Sigmoid colon (tissue), 7 donors: ENCODE results near the gene SNX19. TPM values are rescaled to one million over a fixed set of nuclear protein-coding genes. Genes with fewer than 3 reads are reported as not detected.

ENCODE experiments used
- DNase-seq: peaks from one replicate; pipeline ENCODE4 v3.0.0-alpha.2; 2019
- H3K27ac ChIP-seq, 4 donors: fragments of 200-600 bp; sonication (generic); one replicate each; pipeline ENCODE4 v1.5.1; 2016 to 2019; ENCODE audit warnings: mild to moderate bottlenecking in 1 of 4
- H3K27me3 ChIP-seq, 3 donors: fragments of 200-600 bp; sonication (generic); one replicate each; pipeline ENCODE4 v1.5.1; 2019; ENCODE audit warnings: mild to moderate bottlenecking in 1 of 3
- H3K36me3 ChIP-seq, 4 donors: fragments of 200-600 bp; sonication (generic); one replicate each; pipeline ENCODE4 v1.5.1; 2016 to 2019
- H3K4me1 ChIP-seq, 4 donors: fragments of 200-600 bp; sonication (generic); one replicate each; pipeline ENCODE4 v1.5.1; 2017 to 2019
- H3K4me3 ChIP-seq, 4 donors: fragments of 200-600 bp; sonication (generic); one replicate each; pipeline ENCODE4 v1.5.1; 2017 to 2019; ENCODE audit warnings: mild to moderate bottlenecking in 2 of 4, moderate library complexity in 1 of 4
- H3K9me3 ChIP-seq, 4 donors: fragments of 200-600 bp in 3 of 4; sonication (generic) in 3 of 4; one replicate each; pipeline versions ENCODE4 v1.5.1 to v1.6.1; 2013 to 2019
- EP300 ChIP-seq, 4 donors: sonication (generic); formaldehyde crosslinking; IDR thresholded peaks; one replicate each; pipeline ENCODE4 v1.6.1; 2017; ENCODE audit warnings: antibody characterized with exemption in 4 of 4
- POLR2A ChIP-seq, 2 donors: fragments of 450-650 bp; IDR thresholded peaks; one replicate each; pipeline ENCODE4 v1.6.1; 2016; ENCODE audit warnings: antibody characterized with exemption in 2 of 2, mild to moderate bottlenecking in 2 of 2, moderate library complexity in 2 of 2
- POLR2AphosphoS5 ChIP-seq, 4 donors: sonication (generic); formaldehyde crosslinking; IDR thresholded peaks; one replicate each; pipeline ENCODE4 v1.6.1; 2017; ENCODE audit warnings: antibody characterized with exemption in 4 of 4
- WGBS, 2 donors: extraction: QIAGEN DNeasy Blood & Tissue Kit; methylation state at CpG; one replicate each; pipeline ENCODE4 v1.1.7; 2013; 5-methylcytosine and 5-hydroxymethylcytosine counted together
- intact Hi-C: fragments of 100-400 bp; cut with DNase I; formaldehyde crosslinking; loops from one replicate; pipeline ENCODE4 v1.15.1; 2023
- polyA plus RNA-seq, 3 donors: library from polyadenylated mRNA; stranded (reverse); fragments of 200-250 nt; gene quantifications; one replicate each; pipeline ENCODE4 v1.2.3, GENCODE V29; 2013
- total RNA-seq, 4 donors: library from RNA; depleted of rRNA; stranded (reverse); fragments of >200 nt; gene quantifications; one replicate each; pipeline ENCODE4 v1.1.0, GENCODE V29; 2016
- TF ChIP-seq, protein P1 (sequence below), 4 experiments: fragments of 450-650 bp in 3 of 4; fragments of 200-600 bp in 1 of 4; IDR thresholded peaks; one replicate each; pipeline ENCODE4 v1.5.1; 2016 to 2019; ENCODE audit warnings: antibody characterized with exemption in 4 of 4, mild to moderate bottlenecking in 3 of 4, moderate library complexity in 2 of 4
- donor health status: healthy with polysubstance abuse.
- donor health status: Bipolar disorder and iron deficiency.
- donor health status: healthy.

Gene SNX19
- total and polyA plus RNA-seq, 7 donors = 14.1 to 124 (median 72.1) TPM

DNA sequence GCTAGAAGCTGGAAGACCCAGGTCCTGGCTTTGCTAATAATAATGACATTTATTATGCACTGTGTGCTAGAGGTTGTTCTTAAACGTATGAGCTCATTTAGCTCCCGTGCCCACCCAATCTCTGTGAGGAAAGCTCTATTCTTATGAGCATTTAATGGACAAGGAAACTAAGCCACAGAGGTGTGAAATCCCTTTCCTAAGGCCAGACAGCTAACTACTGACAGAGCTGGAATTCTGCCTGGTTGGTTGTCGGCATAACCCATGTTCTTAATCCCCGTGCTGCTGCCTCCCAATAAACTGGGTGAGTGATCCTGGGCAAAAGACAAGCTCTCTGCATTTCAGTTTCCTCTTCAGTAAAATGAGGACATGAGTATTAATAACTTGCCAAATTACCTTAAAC is 49.4 kb downstream of the SNX19 start:
- DNase-seq = no peak
- H3K9me3 ChIP-seq = no peaks in the 10 kb centered on the region
- H3K27me3 ChIP-seq = no peaks in the 10 kb centered on the region
- no peak for TF ChIP-seq EP300 (IDR thresholded peaks at IDR 0.05)
- TF ChIP-seq POLR2AphosphoS5 (IDR thresholded peaks at IDR 0.05) = no peak
- no peak for TF ChIP-seq POLR2A (IDR thresholded peaks at IDR 0.05)
- TF ChIP-seq, protein P1, sequence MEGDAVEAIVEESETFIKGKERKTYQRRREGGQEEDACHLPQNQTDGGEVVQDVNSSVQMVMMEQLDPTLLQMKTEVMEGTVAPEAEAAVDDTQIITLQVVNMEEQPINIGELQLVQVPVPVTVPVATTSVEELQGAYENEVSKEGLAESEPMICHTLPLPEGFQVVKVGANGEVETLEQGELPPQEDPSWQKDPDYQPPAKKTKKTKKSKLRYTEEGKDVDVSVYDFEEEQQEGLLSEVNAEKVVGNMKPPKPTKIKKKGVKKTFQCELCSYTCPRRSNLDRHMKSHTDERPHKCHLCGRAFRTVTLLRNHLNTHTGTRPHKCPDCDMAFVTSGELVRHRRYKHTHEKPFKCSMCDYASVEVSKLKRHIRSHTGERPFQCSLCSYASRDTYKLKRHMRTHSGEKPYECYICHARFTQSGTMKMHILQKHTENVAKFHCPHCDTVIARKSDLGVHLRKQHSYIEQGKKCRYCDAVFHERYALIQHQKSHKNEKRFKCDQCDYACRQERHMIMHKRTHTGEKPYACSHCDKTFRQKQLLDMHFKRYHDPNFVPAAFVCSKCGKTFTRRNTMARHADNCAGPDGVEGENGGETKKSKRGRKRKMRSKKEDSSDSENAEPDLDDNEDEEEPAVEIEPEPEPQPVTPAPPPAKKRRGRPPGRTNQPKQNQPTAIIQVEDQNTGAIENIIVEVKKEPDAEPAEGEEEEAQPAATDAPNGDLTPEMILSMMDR (IDR thresholded peaks at IDR 0.05) = no peak
- H3K4me1 ChIP-seq = peaks cover 0 to 21% (median 5%) of the 10 kb centered on the region in 4 donors
- 89 to 93% methylated on average over 4 of the region's 4 CpGs for WGBS, 2 donors
- H3K36me3 ChIP-seq = peaks cover 0 to 7% (median 0%) of the 10 kb centered on the region in 4 donors
- intact Hi-C loops = no loop called here
- no peak overlapping the region for H3K4me3 ChIP-seq
- peak overlapping the region in 1 of 4 donors; percentile 21 for H3K27ac ChIP-seq

- intact Hi-C loops = no loop called here
- no peaks in the 10 kb centered on the region for H3K36me3 ChIP-seq
- H3K27ac ChIP-seq = no peak overlapping the region
- no peaks in the 10 kb centered on the region for H3K9me3 ChIP-seq
- no peak for DNase-seq
- 93 to 94% methylated on average over 7 of the region's 7 CpGs for WGBS, 2 donors
- TF ChIP-seq EP300 (IDR thresholded peaks at IDR 0.05) (no peak), POLR2A (IDR thresholded peaks at IDR 0.05) (no peak), POLR2AphosphoS5 (IDR thresholded peaks at IDR 0.05) (no peak)
- TF ChIP-seq, protein P1 (IDR thresholded peaks at IDR 0.05) = no peak
- H3K27me3 ChIP-seq = no peaks in the 10 kb centered on the region
- no peak overlapping the region for H3K4me3 ChIP-seq
- peaks cover 0 to 19% (median 3%) of the 10 kb centered on the region in 4 donors for H3K4me1 ChIP-seq
Measured at GRCh38 chr11:130865774-130866114, 50.5 kb downstream of the SNX19 start.

GRCh38 chr11:130865091-130865773 is 51.0 kb downstream of the SNX19 start:
- intact Hi-C loops = no loop called here
- no peak overlapping the region for H3K27ac ChIP-seq
- 89 to 92% methylated on average over 11 of the region's 11 CpGs for WGBS, 2 donors
- no peaks in the 10 kb centered on the region for H3K36me3 ChIP-seq
- no peaks in the 10 kb centered on the region for H3K9me3 ChIP-seq
- peaks cover 0 to 22% (median 5%) of the 10 kb centered on the region in 4 donors for H3K4me1 ChIP-seq
- no peak overlapping the region for H3K4me3 ChIP-seq
- TF ChIP-seq, protein P1 (IDR thresholded peaks at IDR 0.05) = no peak
- no peak for TF ChIP-seq POLR2A (IDR thresholded peaks at IDR 0.05)
- no peak for TF ChIP-seq EP300 (IDR thresholded peaks at IDR 0.05)
- no peak for TF ChIP-seq POLR2AphosphoS5 (IDR thresholded peaks at IDR 0.05)
- no peaks in the 10 kb centered on the region for H3K27me3 ChIP-seq
- no peak for DNase-seq

DNA sequence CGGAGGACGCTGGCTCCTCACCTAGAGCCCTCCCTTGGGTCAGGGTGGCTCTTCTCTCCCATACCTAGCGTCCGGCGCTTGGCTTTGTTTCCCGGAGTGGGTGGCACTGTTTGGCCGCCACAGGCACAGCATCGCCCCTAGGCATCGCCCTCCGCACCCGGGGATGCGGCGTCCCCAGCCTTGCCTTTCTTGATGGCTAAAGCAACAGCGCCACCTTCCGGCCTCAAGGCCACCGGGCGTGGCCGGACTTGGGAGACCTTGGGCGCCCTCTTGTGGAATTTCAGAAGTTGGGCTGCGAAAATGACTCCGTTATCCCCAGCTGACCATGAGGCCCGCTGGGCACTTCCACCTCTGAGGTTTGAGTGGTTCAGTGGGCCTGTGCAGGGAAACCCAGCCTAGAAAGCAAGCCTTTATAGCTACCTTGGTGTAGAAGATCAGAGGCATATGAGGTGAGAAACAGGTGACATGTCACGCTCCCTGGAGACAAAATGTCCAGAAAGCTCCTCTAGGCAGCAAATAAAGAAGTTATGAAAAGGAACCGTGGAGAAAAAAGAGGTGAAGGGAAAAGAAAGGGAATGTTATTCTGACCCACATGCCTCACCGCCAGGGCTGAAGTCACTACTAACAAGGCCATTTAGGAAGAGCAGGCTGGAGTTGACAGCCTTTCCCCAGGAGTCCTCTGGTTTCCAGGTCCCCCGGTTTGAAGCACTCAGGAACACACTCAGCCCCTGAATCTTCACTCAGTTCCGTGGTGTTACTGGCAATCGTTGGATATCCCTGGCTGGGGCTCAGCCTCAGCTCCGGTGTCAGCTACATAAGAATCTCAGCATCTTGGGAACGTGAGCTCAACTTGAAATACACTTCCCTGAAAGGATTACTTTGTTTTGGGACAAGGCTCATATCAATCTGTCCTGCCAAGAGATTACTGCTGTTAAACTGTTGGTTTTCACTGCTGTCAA is 54.1 kb downstream of the SNX19 start:
- Histone ChIP-seq H3K4me1 (peaks cover 0 to 29% (median 11%) of the 10 kb centered on the region in 4 donors), H3K4me3 (peak overlapping the region in 1 of 4 donors; percentile 5), H3K27me3 (no peaks in the 10 kb centered on the region), H3K36me3 (no peaks in the 10 kb centered on the region), H3K27ac (peak overlapping the region in 1 of 4 donors; percentile 11), H3K9me3 (no peaks in the 10 kb centered on the region)
- intact Hi-C loops = loop anchor here (1.0 to 5.0 kb wide), 4 partner anchors 32 to 650 kb away; no protein-coding TSS in a partner anchor
- 27 to 30% methylated on average over 30 of the region's 30 CpGs for WGBS, 2 donors
- peak; percentile 95 for DNase-seq
- TF ChIP-seq POLR2A (IDR thresholded peaks at IDR 0.05) (no peak), POLR2AphosphoS5 (IDR thresholded peaks at IDR 0.05) (peak in 3 of 4 donors; percentile 51 to 72 (median 52)), EP300 (IDR thresholded peaks at IDR 0.05) (no peak)
- TF ChIP-seq, protein P1 (IDR thresholded peaks at IDR 0.05) = peak; percentile 100
